PC-9 (cell line): ENCODE results near the gene EVI5L. TPM values are rescaled to one million over a fixed set of nuclear protein-coding genes. Genes with fewer than 3 reads are reported as not detected.

Experiments
- BruUV-seq: library from RNA; stranded (reverse); fragments of 400-500 nt; replicated peaks from 2 replicates; lab custom pipeline; 2021; lab: Mats Ljungman, UMichigan
- CTCF ChIA-PET: fragments of 300-600 bp; sonication (Branson Sonifier 250); formaldehyde crosslinking; loops from one replicate; lab custom pipeline; 2022; ENCODE audit warnings: antibody characterized with exemption; lab: Charles Lee
- POLR2A ChIA-PET: fragments of 300-600 bp; sonication (Branson Sonifier 250); formaldehyde crosslinking; loops from one replicate; lab custom pipeline; 2022; ENCODE audit warnings: antibody characterized with exemption; ENCODE audit not compliant: unreplicated experiment; lab: Charles Lee
- DNase-seq, 2 experiments: peaks; one replicate each; pipeline versions ENCODE4 v3.0.0 to v3.0.0-alpha.2; 2015 to 2022; ENCODE audit warnings: mixed read lengths in 1 of 2
- H2AFZ ChIP-seq: fragments of 200-600 bp; sonication (generic); 2 replicates; pipeline ENCODE4 v1.8.1; 2017; ENCODE audit warnings: antibody characterized with exemption
- H3F3A ChIP-seq: fragments of 200-600 bp; sonication (generic); 2 replicates; pipeline ENCODE4 v1.8.1; 2017; ENCODE audit warnings: antibody characterized with exemption, mild to moderate bottlenecking, low read depth; ENCODE audit not compliant: insufficient read depth
- H3K27ac ChIP-seq: fragments of 200-600 bp; sonication (generic); 2 replicates; pipeline ENCODE4 v1.6.1; 2016; ENCODE audit warnings: mixed run types
- H3K27me3 ChIP-seq: fragments of 200-600 bp; sonication (generic); 2 replicates; pipeline ENCODE4 v1.6.1; 2016; ENCODE audit warnings: low read depth, mixed run types; ENCODE audit not compliant: insufficient read depth
- H3K36me3 ChIP-seq: fragments of 200-600 bp; sonication (generic); 2 replicates; pipeline ENCODE4 v1.6.1; 2016; ENCODE audit warnings: low read depth, mixed run types
- H3K4me1 ChIP-seq: fragments of 200-600 bp; sonication (generic); replicated peaks from 2 replicates; pipeline ENCODE4 v1.6.1; 2016; ENCODE audit warnings: mixed run types; ENCODE audit not compliant: insufficient read depth
- H3K4me2 ChIP-seq: fragments of 200-600 bp; sonication (generic); 2 replicates; pipeline ENCODE4 v1.6.1; 2017; ENCODE audit warnings: mixed run types
- H3K4me3 ChIP-seq: fragments of 200-600 bp; sonication (generic); 2 replicates; pipeline ENCODE4 v1.6.1; 2016; ENCODE audit warnings: mixed run types
- H3K79me2 ChIP-seq: fragments of 200-600 bp; sonication (generic); 2 replicates; pipeline ENCODE4 v1.6.1; 2017; ENCODE audit warnings: low read depth, mixed run types
- H3K9me2 ChIP-seq: fragments of 200-600 bp; sonication (generic); 2 replicates; pipeline ENCODE4 v1.8.1; 2017; ENCODE audit warnings: mild to moderate bottlenecking; ENCODE audit not compliant: insufficient read depth
- H3K9me3 ChIP-seq: fragments of 200-600 bp; sonication (generic); 2 replicates; pipeline ENCODE4 v1.8.1; 2016; ENCODE audit warnings: low read depth; ENCODE audit not compliant: insufficient read depth
- H4K20me1 ChIP-seq: fragments of 200-600 bp; sonication (generic); 2 replicates; pipeline ENCODE4 v1.8.1; 2017; ENCODE audit not compliant: insufficient read depth
- CTCF ChIP-seq: fragments of 200-600 bp; sonication (generic); conservative IDR thresholded peaks from 2 replicates; pipeline ENCODE4 v1.6.1; 2017; ENCODE audit warnings: mixed run types, antibody characterized with exemption, mild to moderate bottlenecking, moderate library complexity
- EZH2 ChIP-seq: fragments of 200-600 bp; sonication (generic); IDR thresholded peaks from 2 replicates; pipeline ENCODE4 v1.8.0; 2017; ENCODE audit warnings: antibody characterized with exemption, low read depth
- intact Hi-C: fragments of 100-400 bp; cut with micrococcal nuclease; formaldehyde crosslinking; loops from one replicate; pipeline ENCODE4 v1.10.0; 2022; ENCODE audit not compliant: unreplicated experiment
- total RNA-seq: library from RNA; stranded (reverse); gene quantifications from 2 replicates; pipeline ENCODE4 v1.2.3, GENCODE V29; 2021

The EVI5L gene
- total RNA-seq, 1 experiment from 2014 or later, result 19.2 TPM

DNA sequence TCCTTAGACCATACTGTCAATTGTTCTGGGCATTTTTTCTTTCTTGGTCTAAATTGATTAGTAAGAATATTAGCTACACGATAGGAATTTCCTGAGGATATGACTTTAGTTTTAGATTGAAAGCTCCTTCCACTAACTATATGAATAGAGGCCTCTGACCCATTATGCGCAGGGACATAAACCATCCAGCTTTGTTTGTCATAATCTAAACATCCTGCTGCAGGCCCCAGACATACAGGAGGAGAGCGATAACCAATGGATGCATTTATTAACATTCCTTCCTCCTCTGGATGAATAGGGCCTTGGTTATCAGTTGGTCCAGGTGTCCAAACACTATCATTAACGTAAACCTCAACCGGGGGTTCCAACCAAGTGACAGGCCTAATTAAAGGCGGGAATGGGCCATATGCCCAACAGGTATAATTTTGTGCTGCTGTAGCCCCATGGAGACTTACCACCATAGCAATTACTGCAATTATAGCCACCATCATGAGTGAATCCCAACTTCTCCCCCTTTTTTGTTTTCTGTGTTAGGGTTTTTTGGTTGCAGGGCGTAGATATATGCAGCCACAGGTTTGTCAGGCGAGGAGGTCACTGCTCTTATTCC, 34.4 kb upstream of the EVI5L start:
- H3K4me2 ChIP-seq, result no peak overlapping the region
- H3K27me3 ChIP-seq, result no peaks in the 10 kb centered on the region
- no peak overlapping the region for H3K27ac ChIP-seq
- H2AFZ ChIP-seq, result no peak overlapping the region
- H4K20me1 ChIP-seq, result no peaks in the 10 kb centered on the region
- peaks cover 24% of the 10 kb centered on the region for H3K4me1 ChIP-seq
- H3K9me2 ChIP-seq, result no peaks in the 10 kb centered on the region
- TF ChIP-seq CTCF (no peak), EZH2 (no peak)
- H3F3A ChIP-seq, result peaks cover 23% of the 10 kb centered on the region; the same call in 1 of the 2 replicates
- no peaks in the 10 kb centered on the region for H3K36me3 ChIP-seq
- ChIA-PET POLR2A (no interaction called here), CTCF (no interaction called here)
- no peak overlapping the region for H3K4me3 ChIP-seq
- intact Hi-C loops, result loop anchor here (5.0 to 10.0 kb wide), 2 partner anchors 48 to 441 kb away; partner anchors contain the start of gene CD209
- no TSS peak for BruUV-seq
- DNase-seq, result no peak
- peaks cover 7% of the 10 kb centered on the region; the same call in 1 of the 2 replicates for H3K9me3 ChIP-seq
- no peaks in the 10 kb centered on the region for H3K79me2 ChIP-seq

- Histone ChIP-seq H3K4me3 (peak overlapping the region; percentile 51), H3K9me3 (no peaks in the 10 kb centered on the region), H3K4me1 (peaks cover 6% of the 10 kb centered on the region; the same call in 1 of the 2 replicates), H3K27me3 (no peaks in the 10 kb centered on the region), H3K9me2 (no peaks in the 10 kb centered on the region), H4K20me1 (no peaks in the 10 kb centered on the region), H3F3A (peaks cover 5% of the 10 kb centered on the region; the same call in 1 of the 2 replicates), H3K27ac (no peak overlapping the region), H3K36me3 (no peaks in the 10 kb centered on the region), H2AFZ (peak overlapping the region; percentile 82), H3K79me2 (no peaks in the 10 kb centered on the region), H3K4me2 (peak overlapping the region; percentile 87)
- POLR2A ChIA-PET, result interaction anchor here (0.6 to 0.7 kb wide), 3 partner anchors 307 to 439 kb away, joined by 5 to 7 read pairs (median 5); no protein-coding TSS in a partner anchor
- BruUV-seq, result no TSS peak
- intact Hi-C loops, result loop anchor here (1.0 to 10.0 kb wide), 6 partner anchors 52 to 445 kb away; partner anchors contain the start of gene CD209
- peak; percentile 61 to 65 for DNase-seq
- CTCF ChIA-PET, result interaction anchor here (0.6 to 2.0 kb wide), 13 partner anchors 16 to 1008 kb away, joined by 3 to 20 read pairs (median 4); partner anchors contain the start of gene TRAPPC5
- TF ChIP-seq EZH2, result no peak
- TF ChIP-seq CTCF, result peak; percentile 87
Measured at GRCh38 chr19:7799640-7800355, 30.2 kb upstream of the EVI5L start.

GRCh38 chr19:7801020-7801570, 28.9 kb upstream of the EVI5L start:
- POLR2A ChIA-PET, result interaction anchor here (0.5 to 0.6 kb wide), 2 partner anchors 285 to 427 kb away, joined by 3 to 14 read pairs; partner anchors contain the start of gene ZNF358
- no peaks in the 10 kb centered on the region for H3K9me3 ChIP-seq
- no TSS peak for BruUV-seq

More at GRCh38 chr19:7801020-7801570, 28.9 kb upstream of the EVI5L start:
- Histone ChIP-seq H3F3A (peaks cover 11% of the 10 kb centered on the region), H3K27ac (no peak overlapping the region), H2AFZ (no peak overlapping the region), H4K20me1 (no peaks in the 10 kb centered on the region), H3K9me2 (no peaks in the 10 kb centered on the region), H3K36me3 (no peaks in the 10 kb centered on the region), H3K4me3 (no peak overlapping the region), H3K4me2 (no peak overlapping the region), H3K79me2 (no peaks in the 10 kb centered on the region), H3K27me3 (no peaks in the 10 kb centered on the region), H3K4me1 (peaks cover 6% of the 10 kb centered on the region; the same call in 1 of the 2 replicates)
- CTCF ChIA-PET, result no interaction called here
- intact Hi-C loops, result no loop called here
- DNase-seq, result no peak
- no peak for TF ChIP-seq EZH2
- no peak for TF ChIP-seq CTCF
